HG03439 (cell line): ENCODE data around the gene NFIA.

Source experiments
- ATAC-seq: cut with Tn5 transposase; IDR thresholded peaks from one replicate; pipeline ENCODE4 v1.9.1; 2021; ENCODE audit warnings: mild to moderate bottlenecking, moderate library complexity; ENCODE audit not compliant: unreplicated experiment

NFIA gene

DNA sequence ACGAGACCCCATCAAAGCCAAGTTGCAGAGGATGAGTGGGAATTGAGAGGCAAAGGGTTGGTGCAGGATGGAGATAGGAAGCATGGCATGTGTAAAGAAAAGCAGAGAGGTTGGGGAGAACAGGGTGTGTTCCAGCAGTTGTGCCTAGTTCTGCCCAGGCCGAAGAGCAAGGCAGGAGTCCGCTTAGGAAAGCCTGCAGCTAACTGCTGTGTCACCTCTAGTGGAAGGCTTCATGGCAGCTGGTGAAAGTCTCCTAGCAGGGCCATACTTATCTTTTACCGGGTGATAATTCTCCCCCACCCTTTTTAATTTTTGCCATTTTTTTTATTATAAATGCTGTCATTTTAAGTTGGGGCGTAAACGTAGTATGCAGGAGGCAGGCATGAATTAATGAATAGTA lies 93.6 kb downstream of the NFIA start:
- ATAC-seq: no peak

DNA sequence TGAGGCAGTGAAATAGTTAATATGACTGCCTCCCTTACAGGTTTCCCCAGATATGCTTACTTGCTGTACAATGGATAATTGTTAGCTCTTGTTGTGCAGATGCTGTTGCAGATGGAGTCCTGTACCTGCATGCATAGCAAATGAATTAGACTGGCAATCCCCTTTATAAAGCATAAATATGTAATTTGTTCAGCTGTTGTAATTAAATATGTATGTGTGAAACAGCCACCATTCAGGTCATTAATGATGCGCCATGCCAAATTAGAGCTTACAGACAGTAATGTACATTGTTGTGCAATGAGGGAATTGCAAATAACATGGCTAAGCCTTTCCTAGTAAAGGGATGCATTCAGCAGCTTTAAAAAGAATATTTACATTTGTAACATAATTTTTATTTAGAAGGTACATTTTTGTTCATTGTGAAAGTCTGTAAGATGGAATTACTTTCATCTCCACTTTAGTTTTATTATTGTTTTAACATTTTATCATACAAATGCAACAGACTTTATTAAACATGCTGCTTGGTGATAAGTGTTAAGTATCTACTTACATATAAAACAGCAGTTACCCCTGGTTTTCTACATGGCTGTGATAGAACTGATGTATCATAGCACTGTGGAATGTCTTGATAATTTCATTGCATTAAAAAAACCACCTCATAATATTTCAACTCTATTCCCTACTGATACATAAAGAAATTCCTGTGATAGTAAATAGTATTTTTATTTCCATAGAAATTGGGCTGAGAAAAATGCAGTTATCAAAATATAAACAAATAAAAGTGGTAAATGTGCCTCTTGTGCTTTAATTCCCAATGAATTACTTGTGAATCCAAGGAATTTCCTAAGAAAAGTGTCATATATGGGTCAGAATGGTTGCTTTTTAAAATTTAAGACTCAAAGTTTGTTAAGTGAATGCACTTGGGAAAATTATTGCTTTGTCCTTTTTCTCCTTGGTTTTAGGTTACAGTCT lies 99.0 kb downstream of the NFIA start:
- ATAC-seq: no peak

DNA sequence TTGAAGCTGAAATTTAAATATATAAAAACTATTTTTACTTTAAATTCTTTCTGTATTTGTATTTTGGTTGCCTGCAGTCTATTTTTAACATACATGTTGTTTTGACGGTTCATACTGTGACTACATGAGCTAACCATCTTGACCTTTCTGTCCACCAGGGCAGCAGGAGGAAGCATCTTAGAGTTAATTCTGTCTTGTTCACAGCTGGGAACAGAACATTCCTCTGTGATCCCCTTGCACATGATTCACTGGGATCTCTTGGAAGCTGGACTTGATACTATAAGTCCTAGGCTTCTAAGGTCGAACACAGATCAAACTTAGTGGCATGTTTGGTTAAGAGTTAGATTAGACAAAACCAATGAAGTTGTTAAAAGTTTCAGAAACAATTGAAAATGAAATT lies 99.7 kb downstream of the NFIA start:
- ATAC-seq: no peak

DNA sequence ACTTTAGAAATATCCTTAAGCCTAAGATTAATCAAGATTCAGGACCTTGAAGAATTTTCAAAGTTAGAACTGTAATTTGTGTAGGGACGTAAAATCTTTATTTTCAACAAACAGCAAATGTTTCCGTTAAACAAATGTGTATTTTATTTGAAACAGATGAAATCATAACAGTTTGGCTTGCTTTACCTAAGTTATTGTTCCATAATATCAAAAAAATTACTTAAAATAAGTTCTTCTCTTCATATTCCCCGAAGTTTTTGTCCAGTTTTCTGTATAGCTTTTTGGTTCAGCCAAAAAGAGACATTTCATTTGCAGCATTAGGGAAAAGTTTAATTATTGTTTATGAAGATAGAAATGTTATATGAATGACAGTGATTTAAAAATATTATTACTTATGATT lies 100.1 kb downstream of the NFIA start:
- no peak for ATAC-seq

DNA sequence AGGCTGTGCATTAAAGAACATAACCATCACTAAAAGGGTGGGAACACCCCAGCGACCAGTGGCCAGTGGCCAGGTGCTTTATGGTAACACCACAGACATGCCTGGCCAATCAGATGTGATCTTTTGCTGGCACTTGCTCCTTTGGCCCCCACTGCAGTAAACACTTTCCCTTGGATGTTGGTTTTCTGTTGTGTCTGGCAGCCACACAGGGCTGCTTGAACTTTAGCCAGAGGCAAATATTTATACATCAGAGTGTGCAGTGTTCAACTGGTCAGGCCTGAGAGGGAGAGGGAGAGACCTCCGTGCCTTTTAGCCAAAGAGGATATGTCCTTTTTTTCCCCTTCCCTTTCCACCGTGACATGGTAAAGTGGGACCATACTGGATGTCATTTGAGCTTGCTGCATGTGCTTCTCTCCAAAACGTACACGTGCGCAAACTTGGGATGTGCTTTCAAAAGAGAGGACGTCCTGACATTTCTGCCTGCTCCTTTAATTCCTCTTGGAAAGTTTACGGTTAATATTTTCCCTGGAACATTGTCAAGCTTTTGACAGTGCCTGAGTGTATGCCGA lies 101.2 kb downstream of the NFIA start:
- ATAC-seq: no peak

DNA sequence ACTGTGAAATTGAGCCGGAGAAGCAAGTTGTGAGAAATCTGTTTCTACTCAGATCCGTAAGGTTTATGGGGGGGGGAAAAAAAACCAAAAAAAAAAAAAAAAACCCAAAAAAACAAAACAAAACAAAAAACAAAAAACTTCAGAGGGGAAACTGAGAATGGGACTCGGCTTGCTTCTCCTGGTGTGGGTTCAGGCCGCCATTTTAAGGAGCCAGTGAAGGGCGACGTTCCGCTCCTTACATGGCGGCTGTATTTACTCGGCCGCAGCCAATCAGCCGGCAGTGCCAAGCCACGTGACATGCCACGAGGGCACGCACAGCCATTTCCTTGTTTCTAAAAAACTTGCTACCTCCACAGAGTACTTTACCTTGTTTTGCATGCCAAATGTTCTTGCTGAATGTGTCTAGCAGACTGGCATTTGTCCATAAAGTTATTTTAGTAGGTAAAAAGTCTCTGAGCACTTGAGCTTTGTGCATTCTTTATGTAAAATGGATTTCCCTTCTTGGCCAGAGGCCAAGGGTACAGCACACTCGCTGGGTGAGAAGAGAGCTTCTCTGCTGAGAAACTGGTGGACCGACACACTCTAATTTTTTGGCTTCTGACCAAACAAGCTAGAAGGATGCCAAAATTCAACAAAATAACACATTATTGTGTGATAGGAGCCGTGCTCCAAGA lies 101.8 kb downstream of the NFIA start:
- ATAC-seq: no peak

DNA sequence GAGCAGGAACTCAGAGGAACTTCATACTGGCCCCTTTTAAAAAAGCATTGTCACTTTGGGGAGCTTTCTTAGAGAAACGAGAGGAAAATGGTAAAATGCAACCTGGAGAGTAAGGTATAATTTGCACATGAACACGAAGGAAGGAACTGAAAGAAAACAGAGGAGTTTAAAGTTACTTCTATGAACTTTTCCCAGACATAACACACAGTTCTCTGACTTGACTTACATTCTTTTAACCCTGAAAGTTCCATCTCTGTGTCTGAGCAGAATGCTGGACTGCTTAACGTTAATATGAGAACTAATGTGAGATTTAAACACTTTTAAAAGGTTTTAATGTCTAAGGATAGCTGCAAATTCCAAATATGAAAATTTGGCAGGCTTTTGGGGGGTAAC lies 102.3 kb downstream of the NFIA start:
- ATAC-seq: no peak

DNA sequence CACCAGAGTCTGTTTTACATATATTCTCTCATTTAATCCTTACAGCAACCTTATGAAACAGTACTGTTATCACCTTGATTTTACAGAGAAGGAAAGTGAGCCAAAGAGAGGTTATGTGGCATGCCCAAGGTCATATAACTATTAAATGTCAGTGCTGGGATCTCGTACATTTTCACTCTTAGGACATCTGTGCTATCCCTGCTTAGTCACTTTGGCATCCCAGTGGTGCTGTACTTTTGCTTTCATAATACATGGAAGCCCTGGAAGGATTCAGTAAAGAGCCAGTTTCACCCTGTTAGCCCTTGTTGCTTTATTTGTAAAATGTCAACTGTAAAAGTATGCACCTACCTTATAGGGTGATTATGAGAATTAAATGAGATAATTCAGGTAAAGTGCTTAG lies 104.4 kb downstream of the NFIA start:
- no peak for ATAC-seq

DNA sequence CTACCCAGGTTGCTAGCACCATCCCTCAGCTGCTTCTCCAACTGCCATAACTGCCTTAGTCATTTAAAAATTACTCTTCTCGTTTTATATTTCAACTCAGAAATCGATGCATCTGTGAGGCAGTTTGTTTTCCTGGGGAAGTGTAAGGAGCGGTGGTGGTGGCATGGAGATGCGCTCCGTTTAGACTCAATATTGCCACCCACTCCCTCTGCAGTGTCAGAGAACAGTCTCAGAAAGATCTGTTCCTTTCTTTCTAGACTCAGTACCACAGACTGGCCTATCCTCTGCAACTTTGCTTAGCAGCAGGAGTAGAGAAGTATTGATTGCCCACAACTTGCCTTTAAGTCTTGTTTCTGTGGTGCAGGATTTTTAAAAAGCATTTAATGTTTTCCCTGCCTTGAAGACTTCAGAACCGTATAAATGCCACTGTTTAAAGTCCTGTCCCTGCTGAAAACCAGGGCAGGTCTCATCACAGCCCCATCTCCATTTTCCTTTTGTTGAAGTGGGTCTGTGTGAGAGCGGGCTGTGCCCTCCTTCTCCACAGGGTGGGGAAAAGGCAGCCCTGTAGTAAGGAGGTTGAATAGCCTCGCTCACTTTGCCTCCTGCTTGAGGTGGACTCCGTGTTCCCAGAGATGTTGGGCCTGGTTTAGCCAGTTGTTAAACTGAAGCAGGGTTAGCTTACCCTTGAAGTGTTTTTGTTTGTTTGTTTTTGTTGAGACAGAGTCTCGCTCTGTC lies 105.2 kb downstream of the NFIA start:
- ATAC-seq: no peak

DNA sequence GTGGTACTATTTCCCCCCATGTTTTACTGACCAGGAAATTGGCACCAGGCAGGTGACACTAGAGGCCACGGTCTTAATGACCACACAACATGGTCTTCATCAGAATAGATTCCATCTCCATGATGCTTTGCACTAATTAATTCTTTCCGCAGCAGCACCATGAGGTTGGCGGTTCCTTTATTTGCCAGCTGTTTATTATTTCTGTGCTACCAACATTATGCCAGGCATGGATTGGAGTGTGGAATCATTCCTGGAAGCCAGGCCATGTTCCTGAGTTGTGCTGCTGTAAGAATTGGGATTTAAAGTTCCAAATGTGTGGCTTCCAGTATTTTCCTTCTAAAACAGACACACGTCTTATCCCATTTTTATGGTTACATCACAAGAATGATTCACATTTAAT lies 107.8 kb downstream of the NFIA start:
- ATAC-seq: no peak

DNA sequence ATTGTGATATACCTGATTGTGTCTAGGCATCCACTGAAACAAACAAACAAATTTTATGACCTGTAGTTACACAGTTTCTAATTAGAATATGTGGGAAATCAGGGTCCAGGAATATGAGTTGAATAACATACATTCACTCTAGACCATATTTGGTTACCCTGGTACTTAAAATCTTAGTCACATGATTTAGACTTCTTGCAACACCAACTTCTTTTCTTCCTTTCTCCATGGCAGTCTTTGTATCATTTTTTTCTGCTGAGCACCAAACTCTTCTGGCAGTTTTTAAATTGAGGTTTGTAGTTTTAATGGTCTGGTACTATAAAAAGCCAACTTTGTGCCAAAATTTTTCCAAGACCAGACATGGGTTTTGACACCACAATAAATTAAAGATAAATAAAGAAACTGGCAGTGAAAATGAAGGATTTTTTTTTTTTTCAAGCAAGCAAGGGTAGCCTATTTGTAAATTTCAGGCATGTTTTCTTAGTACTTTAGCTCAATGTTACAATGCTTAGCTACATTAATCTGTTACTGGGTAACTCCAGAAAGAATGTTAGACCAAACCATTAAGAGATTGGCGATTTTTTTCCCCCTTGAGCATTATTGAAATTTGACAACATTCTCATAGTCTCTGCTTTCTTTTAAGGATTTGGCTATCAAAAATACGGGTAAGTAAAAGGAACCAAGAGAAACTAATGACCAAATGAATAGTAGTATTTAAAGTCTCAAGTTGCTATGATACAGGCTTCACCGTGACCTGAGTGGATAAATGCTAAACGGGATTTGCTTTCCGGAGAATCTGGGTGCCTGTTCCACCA lies 108.5 kb downstream of the NFIA start:
- no peak for ATAC-seq

DNA sequence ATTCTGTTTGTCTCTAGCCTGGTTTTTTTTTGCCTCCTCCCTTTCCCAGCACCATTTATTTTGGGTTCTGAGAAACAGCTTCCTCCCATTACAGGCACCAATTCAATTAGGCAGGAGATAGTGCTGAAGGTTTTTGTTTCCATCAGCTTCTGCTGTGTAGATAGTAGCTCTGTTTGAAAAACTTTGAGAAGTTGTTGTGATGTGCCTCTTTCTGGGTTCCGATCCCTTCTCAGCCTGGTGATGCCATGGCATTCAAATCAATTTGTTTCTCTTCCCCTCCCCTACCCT lies 109.0 kb downstream of the NFIA start:
- ATAC-seq: no peak

DNA sequence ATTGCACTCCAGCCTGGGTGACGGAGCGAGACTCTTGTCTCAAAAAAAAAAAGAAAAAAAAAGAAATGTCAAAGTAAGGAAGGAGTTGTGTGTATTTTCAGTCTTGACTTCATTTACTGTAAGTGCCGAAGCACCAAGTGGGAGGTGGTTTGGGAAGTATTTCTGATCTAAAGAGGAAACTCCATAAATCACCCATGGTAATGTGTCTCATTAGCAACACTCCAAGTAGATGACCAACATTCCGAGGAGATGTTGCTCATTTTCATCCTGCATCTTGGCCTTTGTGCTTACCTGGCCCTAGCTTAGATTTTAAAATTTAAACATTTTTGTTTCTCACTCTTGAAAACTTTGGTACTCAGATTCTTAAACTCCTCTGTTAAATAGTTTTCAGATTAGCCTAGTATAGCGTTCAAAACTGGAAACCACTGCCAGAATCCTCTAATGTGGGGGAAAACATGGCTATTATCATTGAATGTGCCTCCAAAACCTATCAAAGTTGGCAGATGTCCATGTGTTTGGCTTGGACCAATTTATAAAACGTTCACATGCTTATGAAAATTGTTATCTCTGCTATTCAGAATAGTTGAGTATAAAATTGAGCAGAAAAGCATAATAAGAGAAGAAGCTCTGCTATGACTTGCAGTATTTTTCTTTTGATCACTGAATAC lies 110.4 kb downstream of the NFIA start:
- no peak for ATAC-seq

DNA sequence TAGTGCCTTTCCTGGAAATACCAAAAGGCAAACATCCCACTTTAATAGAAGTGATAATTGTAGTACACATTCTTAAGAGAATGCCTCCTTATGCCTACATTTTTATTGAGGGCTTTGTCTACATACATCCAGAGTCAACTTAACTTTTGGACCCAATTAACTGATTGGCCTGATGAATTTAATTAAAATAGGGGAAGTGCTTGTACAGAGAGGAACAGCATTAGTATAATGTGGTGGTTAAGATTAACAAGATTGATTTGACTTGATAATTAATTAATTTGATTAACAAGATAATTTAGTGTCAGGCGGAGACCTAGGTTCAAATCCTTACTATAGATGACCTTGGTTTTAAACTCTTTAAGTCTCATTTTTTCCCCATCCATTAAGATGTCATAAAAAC lies 111.4 kb downstream of the NFIA start:
- no peak for ATAC-seq

DNA sequence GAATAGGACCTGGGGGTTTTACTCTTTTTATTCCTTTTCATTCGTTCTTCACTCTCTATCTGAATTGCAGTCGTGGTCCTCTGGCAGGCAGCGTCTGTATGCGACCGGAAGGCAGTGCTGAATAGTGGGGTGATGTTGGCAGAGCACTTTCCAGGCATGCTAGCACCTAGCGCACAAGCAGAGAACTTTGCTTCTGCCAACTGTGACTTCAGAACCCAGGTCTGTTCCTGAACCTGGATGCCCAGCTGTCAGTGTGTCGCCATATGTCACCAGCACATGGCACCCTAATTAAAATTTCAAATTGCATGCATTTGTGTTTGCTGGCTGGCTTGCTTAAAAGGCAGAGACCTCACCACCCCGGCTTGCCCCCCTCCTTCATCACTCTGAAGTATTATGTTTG lies 116.2 kb downstream of the NFIA start:
- ATAC-seq: no peak

DNA sequence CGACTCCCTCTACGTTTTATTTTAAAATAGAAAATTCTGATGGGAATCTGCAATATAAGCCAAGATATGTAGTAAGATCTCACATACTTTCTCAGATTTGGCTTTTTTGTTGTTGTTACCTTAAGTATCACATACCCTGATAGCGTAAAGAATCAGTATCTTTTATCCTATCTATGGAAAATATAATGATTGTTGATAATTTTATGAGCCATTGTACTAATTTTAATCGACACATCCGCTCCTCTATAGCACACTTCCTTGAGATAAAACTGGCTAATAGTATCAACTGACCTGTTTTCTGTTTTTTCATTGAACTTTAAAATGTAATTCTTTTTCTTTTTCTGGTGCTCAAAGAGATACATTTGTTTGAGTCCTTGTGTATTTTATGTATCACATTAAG lies 118.7 kb downstream of the NFIA start:
- ATAC-seq: no peak

DNA sequence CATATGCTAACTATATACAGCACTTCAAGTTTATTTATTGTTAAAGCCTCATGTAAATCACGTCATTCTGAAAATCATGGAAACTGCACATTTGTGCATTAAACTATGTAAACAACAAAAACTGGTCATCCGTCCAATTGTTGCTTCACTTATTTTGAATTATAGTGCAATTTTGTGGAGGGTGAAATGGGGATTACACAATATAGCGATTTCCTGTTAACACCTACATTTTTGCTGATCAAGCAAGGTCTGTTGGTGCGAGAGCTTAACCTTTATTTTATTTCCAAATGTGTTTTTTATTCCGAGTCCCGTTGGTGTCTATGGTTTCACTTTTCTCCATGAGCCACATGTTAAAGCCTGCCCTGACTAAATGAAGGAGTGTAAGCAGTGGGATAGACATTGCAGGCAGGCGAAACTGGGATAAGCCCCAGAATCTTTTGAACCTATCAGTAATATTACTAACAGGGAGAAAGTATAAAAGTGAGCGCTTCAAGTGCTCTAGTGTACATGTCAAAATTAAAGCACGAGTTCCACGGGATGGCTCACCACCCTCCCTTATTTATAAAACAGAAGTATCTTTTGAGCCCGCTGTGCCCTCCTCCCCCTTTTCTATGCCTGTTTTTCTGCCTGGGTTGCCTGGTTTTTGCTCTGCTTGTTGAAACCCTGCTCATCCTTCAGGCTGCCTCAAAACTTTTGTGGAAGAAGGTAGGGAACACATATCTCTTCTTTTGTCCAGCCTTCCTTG lies 120.7 kb downstream of the NFIA start:
- ATAC-seq: no peak

DNA sequence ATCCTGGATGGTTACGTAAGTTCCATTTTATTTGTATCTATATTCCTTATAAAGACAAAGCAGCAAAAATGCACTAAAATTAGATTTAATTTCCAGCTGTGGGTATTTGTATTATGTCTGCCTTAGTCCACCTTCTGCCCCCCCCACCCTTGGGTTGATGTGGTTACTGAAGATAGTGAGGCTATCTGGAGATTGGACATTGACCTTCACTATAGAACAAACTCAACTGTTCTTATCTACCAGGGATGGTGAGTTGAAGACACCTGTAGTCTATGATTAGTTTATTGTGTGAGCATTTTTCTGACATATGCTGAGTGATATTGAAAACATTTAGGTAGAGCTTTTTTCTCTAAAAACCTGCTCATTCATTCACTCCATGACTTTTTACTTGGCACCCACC lies 122.2 kb downstream of the NFIA start:
- no peak for ATAC-seq

DNA sequence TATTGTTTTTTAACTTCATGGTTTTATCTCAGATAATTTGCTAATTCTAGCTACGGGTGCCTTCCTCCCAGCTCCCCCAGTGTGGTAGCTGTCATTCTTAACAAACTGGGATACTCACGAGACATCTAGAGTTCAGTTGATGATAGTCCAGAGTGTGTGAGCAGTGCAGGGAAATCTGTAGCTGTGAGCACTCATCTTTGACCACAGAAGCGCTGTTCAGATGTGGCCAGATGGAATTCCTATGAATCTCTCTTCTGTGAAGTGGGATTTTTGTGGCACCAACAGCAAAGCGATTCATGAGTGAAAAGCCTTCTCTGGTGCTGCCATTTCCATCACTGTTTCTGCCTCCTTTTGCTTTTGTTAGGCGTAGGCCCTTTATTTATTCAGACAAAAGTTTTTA lies 125.1 kb downstream of the NFIA start:
- no peak for ATAC-seq

DNA sequence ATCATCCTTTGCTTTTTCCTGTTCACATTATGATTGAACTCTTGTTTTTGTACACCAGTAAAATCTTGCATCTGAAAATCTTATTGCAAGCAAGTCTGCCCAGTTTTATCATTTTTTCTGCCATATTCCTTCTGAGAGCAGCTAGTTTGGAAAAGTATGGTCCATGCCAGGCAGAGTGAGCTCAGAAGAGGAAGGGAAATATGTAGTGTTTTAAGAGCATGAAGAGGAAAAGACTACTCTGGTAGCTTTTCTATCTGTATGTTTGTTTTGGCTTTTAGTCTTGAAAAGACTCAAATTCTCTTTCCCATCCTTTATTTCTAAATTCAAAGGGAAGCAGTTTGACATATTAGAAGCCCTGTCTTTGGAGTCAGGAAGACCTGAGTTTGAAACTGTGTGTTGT lies 125.8 kb downstream of the NFIA start:
- no peak for ATAC-seq
